WTC11 (cell line): ENCODE results near the gene TAGLN3.

ENCODE experiments used
- ATF1 ChIP-seq: sonication (generic); formaldehyde crosslinking; IDR thresholded peaks from 2 replicates; pipeline ENCODE4 v1.8.1; 2023; ENCODE audit warnings: mild to moderate bottlenecking, moderate library complexity, missing genetic modification reagents
- CTCF ChIP-seq: fragments of 200-600 bp; IDR thresholded peaks from 2 replicates; pipeline ENCODE4 v1.8.0; 2022; ENCODE audit warnings: antibody characterized with exemption
- USF2 ChIP-seq: sonication (generic); formaldehyde crosslinking; IDR thresholded peaks from 2 replicates; pipeline ENCODE4 v1.8.1; 2023; ENCODE audit warnings: mild to moderate bottlenecking, missing genetic modification reagents, moderate library complexity

- TF ChIP-seq USF2 (no peak), ATF1 (CRISPR knock-in tag) (no peak), CTCF (no peak)
These were observed 25.8 kb upstream of the TAGLN3 start for GRCh38 chr3:111972891-111973290.
